ENCODE data around the gene PREP. TPM values are rescaled to one million over a fixed set of nuclear protein-coding genes. Genes with fewer than 3 reads are reported as not detected.
"Not testable (repeated sequence)": the region's sequence is repeated elsewhere in the genome, so short reads cannot be mapped to it uniquely, and the experiment has no call there.

The PREP gene
- total RNA-seq, 1 experiment from 2014 or later: 12.2 TPM

GRCh38 chr6:105344881-105345370, 58.0 kb downstream of the PREP start:
- no peak for DNase-seq (ENCODE audit: low spot score)

- not testable (repeated sequence) for DNase-seq (ENCODE audit: low spot score)
Observed at GRCh38 chr6:105338350-105338983, 64.4 kb downstream of the PREP start.

- no peak for DNase-seq (ENCODE audit: low spot score)
Observed at GRCh38 chr6:105336986-105337385, 65.9 kb downstream of the PREP start.

- DNase-seq (ENCODE audit: low spot score): no peak
Observed at GRCh38 chr6:105332576-105332975, 70.3 kb downstream of the PREP start.

GRCh38 chr6:105331927-105332326, 71.0 kb downstream of the PREP start:
- no peak for DNase-seq (ENCODE audit: low spot score)

GRCh38 chr6:105330913-105331312, 72.0 kb downstream of the PREP start:
- no peak for DNase-seq (ENCODE audit: low spot score)

- no peak for DNase-seq (ENCODE audit: low spot score)
Observed at GRCh38 chr6:105330364-105330763, 72.5 kb downstream of the PREP start.

GRCh38 chr6:105326833-105327770, 75.8 kb downstream of the PREP start:
- DNase-seq (ENCODE audit: low spot score): no peak

GRCh38 chr6:105326216-105326615, 76.7 kb downstream of the PREP start:
- peak; percentile 25 for DNase-seq (ENCODE audit: low spot score)

GRCh38 chr6:105324386-105324950, 78.4 kb downstream of the PREP start:
- no peak for DNase-seq (ENCODE audit: low spot score)

- DNase-seq (ENCODE audit: low spot score): no peak
Observed at GRCh38 chr6:105322499-105323225, 80.2 kb downstream of the PREP start.

GRCh38 chr6:105321728-105322127, 81.2 kb downstream of the PREP start:
- DNase-seq (ENCODE audit: low spot score): no peak

GRCh38 chr6:105321207-105321606, 81.7 kb downstream of the PREP start:
- no peak for DNase-seq (ENCODE audit: low spot score)

- no peak for DNase-seq (ENCODE audit: low spot score)
Observed at GRCh38 chr6:105320765-105321164, 82.1 kb downstream of the PREP start.

GRCh38 chr6:105320271-105320670, 82.6 kb downstream of the PREP start:
- no peak for DNase-seq (ENCODE audit: low spot score)

- no peak for DNase-seq (ENCODE audit: low spot score)
Observed at GRCh38 chr6:105319331-105319730, 83.6 kb downstream of the PREP start.

- no peak for DNase-seq (ENCODE audit: low spot score)
Observed at GRCh38 chr6:105318660-105319059, 84.2 kb downstream of the PREP start.

- no peak for DNase-seq (ENCODE audit: low spot score)
Observed at GRCh38 chr6:105317607-105318533, 85.0 kb downstream of the PREP start.

GRCh38 chr6:105313211-105313610, 89.7 kb downstream of the PREP start:
- no peak for DNase-seq (ENCODE audit: low spot score)

GRCh38 chr6:105310947-105311346, 91.9 kb downstream of the PREP start:
- no peak for DNase-seq (ENCODE audit: low spot score)

- DNase-seq (ENCODE audit: low spot score): no peak
Observed at GRCh38 chr6:105310371-105310770, 92.5 kb downstream of the PREP start.

Data from H4 (cell line).